ENCODE data around the gene CREBBP. TPM values are rescaled to one million over a fixed set of nuclear protein-coding genes. Genes with fewer than 3 reads are reported as not detected.

Gene CREBBP
- total RNA-seq, 1 experiment from 2014 or later = 79.1 TPM

- Histone ChIP-seq H2BK15ac (ENCODE audit: low read depth, low read length) (no peak overlapping the region), H3K56ac (ENCODE audit: insufficient read length, low read depth, low read length) (no peak overlapping the region), H3K18ac (ENCODE audit: insufficient read length, low read depth, low read length) (no peak overlapping the region), H3K9ac (ENCODE audit: extremely low read depth, insufficient read length, low read length) (no peak overlapping the region), H2AFZ (ENCODE audit: low read length) (no peak overlapping the region), H4K5ac (ENCODE audit: insufficient read length, low read depth, low read length) (no peak overlapping the region), H2BK5ac (ENCODE audit: insufficient read length, low read length) (no peak overlapping the region), H2BK12ac (ENCODE audit: insufficient read length, low read depth, low read length) (no peak overlapping the region), H4K91ac (ENCODE audit: insufficient read length, low read depth, low read length) (no peak overlapping the region), H2BK120ac (ENCODE audit: low read depth, low read length, poor library complexity, severe bottlenecking) (no peak overlapping the region), H3K9me3 (ENCODE audit: control insufficient read depth, low read depth, low read length) (no peaks in the 10 kb centered on the region), H3K79me1 (ENCODE audit: insufficient read depth, low read depth, low read length, poor library complexity, severe bottlenecking) (peaks cover 17% of the 10 kb centered on the region), H3K23me2 (ENCODE audit: insufficient read length, low read depth, low read length, poor library complexity, severe bottlenecking) (no peaks in the 10 kb centered on the region), H3K14ac (ENCODE audit: insufficient read depth, low read length) (no peak overlapping the region), H3K4me1 (ENCODE audit: insufficient read depth, low read length) (no peaks in the 10 kb centered on the region; the same call in 1 of the 2 replicates), H3K4me2 (ENCODE audit: insufficient read depth, insufficient read length, low read length) (no peak overlapping the region), H3K23ac (ENCODE audit: insufficient read length, low read depth, low read length) (no peak overlapping the region), H3K79me2 (ENCODE audit: insufficient read depth, low read length) (peaks cover 33% of the 10 kb centered on the region; the same call in 1 of the 2 replicates), H4K20me1 (ENCODE audit: control insufficient read depth, insufficient read depth, insufficient read length) (no peaks in the 10 kb centered on the region), H3K27ac (ENCODE audit: insufficient read length, low read depth, low read length) (no peak overlapping the region), H2BK20ac (ENCODE audit: low read depth, low read length, poor library complexity, severe bottlenecking) (no peak overlapping the region), H3K27me3 (ENCODE audit: insufficient read depth, low read length) (no peaks in the 10 kb centered on the region), H2AK5ac (ENCODE audit: insufficient read length, low read length) (no peak overlapping the region), H3K4ac (ENCODE audit: low read depth, low read length) (no peak overlapping the region), H4K8ac (replicated peaks; ENCODE audit: insufficient read length, low read depth, low read length) (no peak overlapping the region), H3T11ph (ENCODE audit: low read length) (no peak overlapping the region)
- no CpG with 5 or more reads among the region's 3 CpGs for WGBS (ENCODE audit: extremely low coverage, insufficient read length, low lambda C conversion rate)
- no peak for DNase-seq
- no peak overlapping the region for H3K4me3 Mint-ChIP-seq
- H3K27me3 Mint-ChIP-seq (ENCODE audit: low read depth) = no peaks in the 10 kb centered on the region
- H3K36me3 Mint-ChIP-seq (ENCODE audit: insufficient read depth in 1 of 3, low read depth in 3 of 3) = no peaks in the 10 kb centered on the region
- H3K27ac Mint-ChIP-seq = no peak overlapping the region
- no peaks in the 10 kb centered on the region for H3K9me3 Mint-ChIP-seq
- peaks cover 48% of the 10 kb centered on the region in 2 experiments for H3K4me1 Mint-ChIP-seq
- TF ChIP-seq, protein P1, sequence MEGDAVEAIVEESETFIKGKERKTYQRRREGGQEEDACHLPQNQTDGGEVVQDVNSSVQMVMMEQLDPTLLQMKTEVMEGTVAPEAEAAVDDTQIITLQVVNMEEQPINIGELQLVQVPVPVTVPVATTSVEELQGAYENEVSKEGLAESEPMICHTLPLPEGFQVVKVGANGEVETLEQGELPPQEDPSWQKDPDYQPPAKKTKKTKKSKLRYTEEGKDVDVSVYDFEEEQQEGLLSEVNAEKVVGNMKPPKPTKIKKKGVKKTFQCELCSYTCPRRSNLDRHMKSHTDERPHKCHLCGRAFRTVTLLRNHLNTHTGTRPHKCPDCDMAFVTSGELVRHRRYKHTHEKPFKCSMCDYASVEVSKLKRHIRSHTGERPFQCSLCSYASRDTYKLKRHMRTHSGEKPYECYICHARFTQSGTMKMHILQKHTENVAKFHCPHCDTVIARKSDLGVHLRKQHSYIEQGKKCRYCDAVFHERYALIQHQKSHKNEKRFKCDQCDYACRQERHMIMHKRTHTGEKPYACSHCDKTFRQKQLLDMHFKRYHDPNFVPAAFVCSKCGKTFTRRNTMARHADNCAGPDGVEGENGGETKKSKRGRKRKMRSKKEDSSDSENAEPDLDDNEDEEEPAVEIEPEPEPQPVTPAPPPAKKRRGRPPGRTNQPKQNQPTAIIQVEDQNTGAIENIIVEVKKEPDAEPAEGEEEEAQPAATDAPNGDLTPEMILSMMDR (conservative IDR thresholded peaks at IDR 0.05) = no peak
These were observed 15.3 kb downstream of the CREBBP start for GRCh38 chr16:3865241-3865640.

Data from H9 (cell line).